ENCODE results near the gene PCDHGA1.

Gene PCDHGA1

GRCh38 chr5:141493500-141494422 lies 163.4 kb downstream of the PCDHGA1 start:
- no peak for DNase-seq

- no peak for DNase-seq
Observed at GRCh38 chr5:141494761-141495452, 164.6 kb downstream of the PCDHGA1 start.

DNA sequence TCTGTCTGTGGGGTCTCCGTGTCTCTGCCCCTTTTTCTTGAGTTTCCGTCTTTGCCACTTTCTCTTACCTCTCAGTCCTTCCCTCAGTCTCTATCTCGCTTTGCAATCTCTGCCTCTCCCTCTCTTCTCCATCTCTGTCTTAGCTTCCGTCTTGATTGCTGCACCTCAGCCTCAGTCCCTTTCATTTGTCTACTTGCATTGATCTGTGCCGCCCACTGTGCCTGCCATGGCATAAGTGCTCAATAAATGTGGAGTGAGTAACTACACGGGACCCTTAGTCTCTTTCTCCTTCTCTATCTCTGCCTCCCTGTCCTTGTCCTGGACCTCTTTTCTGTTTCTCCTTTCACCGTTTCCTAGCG lies 165.1 kb downstream of the PCDHGA1 start:
- DNase-seq = no peak

GRCh38 chr5:141496038-141496437 lies 165.7 kb downstream of the PCDHGA1 start:
- DNase-seq = no peak

- no peak for DNase-seq
Observed at GRCh38 chr5:141501761-141502160, 171.4 kb downstream of the PCDHGA1 start.

GRCh38 chr5:141503681-141504080 lies 173.4 kb downstream of the PCDHGA1 start:
- DNase-seq = no peak

DNA sequence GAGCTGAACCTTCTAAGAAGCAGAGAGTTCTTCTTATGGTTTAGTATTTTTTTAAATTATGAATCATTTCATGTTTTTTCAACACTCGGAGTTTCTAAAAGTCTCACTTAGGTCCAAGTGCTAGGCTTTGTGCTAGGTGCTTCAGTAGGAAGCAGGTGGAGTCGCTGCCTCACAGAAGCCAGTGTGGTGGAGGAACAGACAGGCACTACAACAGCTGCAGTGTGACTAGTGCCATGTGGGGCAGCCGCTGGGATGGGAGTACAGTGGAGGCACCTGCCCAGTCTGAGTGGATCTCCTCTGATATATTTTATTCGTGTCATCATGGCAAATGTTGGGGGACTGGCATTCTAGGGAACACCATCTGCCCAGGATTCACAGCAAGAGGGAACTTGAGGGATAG lies 173.9 kb downstream of the PCDHGA1 start:
- DNase-seq = no peak

DNA sequence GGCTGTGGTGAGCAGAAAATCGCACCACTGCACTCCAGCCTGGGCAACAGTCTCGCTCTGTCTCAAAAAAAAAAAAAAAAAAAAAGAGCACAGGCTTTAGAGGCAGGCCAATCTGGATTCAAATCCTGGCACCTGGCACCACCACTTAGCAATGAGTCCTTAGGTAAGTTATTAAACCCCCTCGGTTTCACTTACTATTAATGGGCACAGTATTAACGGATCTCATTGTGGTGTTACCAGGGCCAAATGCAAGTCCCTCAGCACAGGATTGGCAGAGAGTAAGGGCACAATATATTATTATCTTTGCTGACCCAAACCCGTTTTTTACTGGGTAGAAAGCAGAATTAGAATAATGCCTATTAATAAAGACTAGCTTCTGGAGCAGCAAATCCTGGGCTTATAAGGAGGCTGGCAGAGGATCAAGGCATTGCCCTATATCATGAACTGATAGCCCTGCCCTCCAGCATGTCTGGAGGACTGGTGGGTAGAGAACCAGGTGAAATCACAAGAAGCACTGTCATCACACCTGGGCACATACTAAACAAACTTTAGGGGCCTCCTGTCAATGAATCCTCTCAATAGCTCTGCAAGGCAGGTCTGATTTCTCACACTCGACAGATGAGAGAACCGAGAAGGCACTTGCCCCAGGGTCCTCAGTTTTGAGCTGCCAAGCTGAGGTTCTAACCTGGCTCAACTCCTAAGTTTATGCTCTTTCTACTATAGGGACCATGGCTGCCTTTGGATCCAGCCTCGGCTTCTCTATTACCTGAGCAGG lies 176.3 kb downstream of the PCDHGA1 start:
- no peak for DNase-seq

- no peak for DNase-seq
Observed at GRCh38 chr5:141507387-141508091, 177.2 kb downstream of the PCDHGA1 start.

DNA sequence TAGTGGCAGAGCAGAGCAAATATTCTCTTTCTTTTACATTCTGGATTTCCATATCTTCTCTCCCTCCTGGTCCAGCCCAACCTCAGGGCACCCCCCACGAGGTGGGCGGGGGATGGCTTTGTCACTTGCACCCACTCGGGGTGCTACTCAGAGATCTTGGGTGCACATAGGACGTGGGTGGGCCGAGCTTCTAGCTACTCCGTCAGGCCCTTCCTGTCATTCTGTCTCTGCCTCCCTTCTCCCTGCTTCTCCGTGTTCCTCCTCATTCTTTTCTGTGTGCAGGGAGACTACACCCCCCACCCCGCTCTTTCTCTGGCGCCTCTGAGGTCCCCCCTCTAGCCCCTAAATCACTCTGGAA lies 178.1 kb downstream of the PCDHGA1 start:
- DNase-seq = no peak

GRCh38 chr5:141508798-141509611 lies 178.7 kb downstream of the PCDHGA1 start:
- no peak for DNase-seq

GRCh38 chr5:141510160-141510559 lies 179.8 kb downstream of the PCDHGA1 start:
- DNase-seq = no peak

DNA sequence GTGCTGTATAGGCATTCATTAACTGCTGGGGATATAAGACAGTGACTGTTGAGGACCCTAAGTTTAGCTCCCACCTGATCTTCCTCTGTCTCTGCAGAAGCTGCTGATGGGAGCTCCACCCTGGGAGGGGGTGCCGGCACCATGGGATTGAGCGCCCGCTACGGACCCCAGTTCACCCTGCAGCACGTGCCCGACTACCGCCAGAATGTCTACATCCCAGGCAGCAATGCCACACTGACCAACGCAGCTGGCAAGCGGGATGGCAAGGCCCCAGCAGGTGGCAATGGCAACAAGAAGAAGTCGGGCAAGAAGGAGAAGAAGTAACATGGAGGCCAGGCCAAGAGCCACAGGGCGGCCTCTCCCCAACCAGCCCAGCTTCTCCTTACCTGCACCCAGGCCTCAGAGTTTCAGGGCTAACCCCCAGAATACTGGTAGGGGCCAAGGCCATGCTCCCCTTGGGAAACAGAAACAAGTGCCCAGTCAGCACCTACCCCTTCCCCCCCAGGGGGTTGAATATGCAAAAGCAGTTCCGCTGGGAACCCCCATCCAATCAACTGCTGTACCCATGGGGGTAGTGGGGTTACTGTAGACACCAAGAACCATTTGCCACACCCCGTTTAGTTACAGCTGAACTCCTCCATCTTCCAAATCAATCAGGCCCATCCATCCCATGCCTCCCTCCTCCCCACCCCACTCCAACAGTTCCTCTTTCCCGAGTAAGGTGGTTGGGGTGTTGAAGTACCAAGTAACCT lies 180.7 kb downstream of the PCDHGA1 start:
- DNase-seq = no peak

DNA sequence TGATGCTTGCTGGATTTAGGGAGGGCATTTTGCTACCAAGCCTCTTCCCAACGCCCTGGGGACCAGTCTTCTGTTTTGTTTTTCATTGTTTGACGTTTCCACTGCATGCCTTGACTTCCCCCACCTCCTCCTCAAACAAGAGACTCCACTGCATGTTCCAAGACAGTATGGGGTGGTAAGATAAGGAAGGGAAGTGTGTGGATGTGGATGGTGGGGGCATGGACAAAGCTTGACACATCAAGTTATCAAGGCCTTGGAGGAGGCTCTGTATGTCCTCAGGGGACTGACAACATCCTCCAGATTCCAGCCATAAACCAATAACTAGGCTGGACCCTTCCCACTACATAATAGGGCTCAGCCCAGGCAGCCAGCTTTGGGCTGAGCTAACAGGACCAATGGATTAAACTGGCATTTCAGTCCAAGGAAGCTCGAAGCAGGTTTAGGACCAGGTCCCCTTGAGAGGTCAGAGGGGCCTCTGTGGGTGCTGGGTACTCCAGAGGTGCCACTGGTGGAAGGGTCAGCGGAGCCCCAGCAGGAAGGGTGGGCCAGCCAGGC lies 181.5 kb downstream of the PCDHGA1 start:
- no peak for DNase-seq

DNA sequence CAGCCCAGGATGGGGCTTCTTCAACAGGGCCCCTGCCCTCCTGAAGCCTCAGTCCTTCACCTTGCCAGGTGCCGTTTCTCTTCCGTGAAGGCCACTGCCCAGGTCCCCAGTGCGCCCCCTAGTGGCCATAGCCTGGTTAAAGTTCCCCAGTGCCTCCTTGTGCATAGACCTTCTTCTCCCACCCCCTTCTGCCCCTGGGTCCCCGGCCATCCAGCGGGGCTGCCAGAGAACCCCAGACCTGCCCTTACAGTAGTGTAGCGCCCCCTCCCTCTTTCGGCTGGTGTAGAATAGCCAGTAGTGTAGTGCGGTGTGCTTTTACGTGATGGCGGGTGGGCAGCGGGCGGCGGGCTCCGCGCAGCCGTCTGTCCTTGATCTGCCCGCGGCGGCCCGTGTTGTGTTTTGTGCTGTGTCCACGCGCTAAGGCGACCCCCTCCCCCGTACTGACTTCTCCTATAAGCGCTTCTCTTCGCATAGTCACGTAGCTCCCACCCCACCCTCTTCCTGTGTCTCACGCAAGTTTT lies 182.1 kb downstream of the PCDHGA1 start:
- DNase-seq = peak; percentile 75

DNA sequence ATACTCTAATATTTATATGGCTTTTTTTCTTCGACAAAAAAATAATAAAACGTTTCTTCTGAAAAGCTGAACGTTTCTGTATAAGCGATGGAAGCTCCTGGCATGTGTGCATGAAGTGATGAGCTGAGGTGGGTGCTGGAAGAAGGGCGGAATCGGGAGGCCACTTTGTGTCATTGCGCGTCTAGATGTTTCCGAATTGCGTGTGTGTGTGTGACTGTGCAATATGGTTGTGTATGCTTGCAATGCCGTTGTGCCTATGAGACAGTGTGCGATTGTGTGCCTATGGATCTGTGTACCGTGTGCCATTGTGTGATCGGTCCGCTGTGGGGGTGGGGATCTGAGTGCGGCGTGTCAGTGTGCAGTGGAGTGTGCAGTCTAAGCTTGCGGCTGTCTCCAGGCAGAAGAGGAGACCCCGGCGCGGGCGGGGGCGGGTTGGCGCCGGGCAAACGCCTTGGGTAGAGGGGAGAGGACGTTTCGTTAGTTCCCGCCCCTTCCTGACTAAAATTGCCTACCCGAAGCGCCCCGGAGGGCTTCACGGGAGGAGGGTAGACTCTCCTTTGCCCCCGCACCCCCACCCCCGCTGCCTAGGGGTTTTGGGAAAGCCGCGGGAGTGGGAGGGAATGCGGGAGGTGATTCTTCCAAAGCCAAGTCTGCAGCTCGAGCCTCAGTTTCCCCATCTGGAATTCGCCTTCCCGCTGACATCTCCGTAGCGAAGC lies 182.8 kb downstream of the PCDHGA1 start:
- peak; percentile 15 for DNase-seq

DNA sequence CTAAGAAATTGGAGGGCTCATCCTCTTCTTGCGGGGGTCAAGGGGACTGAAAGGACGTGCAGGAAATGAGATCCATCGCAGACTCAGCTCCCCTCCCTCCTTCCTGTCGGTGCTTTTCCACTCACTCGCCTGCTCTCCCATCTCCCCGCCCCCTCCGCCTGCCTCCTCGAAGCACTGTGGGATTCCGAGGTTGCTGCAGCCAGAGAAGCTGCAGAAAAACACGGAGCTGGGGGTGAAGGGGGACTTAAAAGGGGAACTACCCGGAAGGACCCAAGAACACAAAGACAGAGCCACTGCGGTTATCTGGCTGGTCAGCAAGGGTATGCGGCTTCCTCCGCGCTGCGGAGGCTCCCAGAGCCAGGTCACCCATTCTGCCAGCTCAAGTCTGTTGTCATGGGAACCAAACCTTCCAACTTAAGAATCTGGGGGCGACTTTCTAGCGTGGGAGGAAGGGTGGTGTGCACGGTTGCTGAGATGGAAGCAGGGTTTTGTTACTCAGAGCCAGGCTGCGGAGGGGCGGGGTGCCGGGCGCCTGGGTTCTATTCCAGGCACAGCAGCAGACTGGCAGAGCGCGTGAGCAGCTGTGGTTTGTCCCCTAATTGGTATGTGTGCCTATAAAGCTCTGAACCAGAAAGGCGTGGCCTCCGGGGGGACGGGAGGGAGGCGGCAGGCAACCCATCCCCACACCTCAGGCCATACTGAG lies 183.5 kb downstream of the PCDHGA1 start:
- peak; percentile 42 for DNase-seq

DNA sequence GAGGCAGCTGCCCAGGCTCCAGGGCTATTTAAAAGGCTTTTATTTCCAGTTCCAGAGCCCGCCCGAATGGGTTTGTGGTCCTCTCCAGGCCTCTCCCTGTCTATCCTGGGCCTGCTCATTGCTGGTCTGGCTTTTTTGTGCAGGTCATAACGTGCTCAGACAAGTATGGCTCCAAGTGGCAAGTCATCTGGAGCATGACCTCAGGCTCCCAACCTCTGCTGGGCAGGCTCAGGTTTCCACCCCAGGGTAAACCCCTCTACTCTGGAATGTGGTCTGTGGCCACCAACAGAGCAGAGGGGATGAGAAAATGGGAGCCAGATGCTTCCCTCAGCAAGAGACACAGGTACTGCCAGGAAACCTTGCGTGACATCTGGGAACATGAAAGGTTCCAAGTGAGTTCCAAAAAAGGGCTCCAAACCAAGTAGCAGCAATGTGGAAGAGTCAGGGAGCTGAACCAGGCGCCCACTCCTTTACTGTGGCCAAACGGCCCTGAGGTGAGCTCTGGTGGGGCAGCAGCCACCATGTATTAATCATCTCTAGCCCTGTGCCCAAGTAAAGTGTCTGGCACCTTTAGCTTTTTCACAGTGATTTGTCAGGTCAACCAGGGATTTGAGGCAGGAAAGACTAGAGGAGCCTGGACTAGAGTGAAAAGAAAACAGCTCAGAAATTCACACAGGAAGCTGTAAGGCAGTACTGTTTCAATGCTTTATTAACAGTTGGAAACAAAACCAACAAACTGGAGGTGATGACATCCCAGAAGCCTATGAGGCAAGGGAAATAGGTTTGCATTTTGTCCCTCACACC lies 184.2 kb downstream of the PCDHGA1 start:
- DNase-seq = no peak

Measured in activated CD4-positive, alpha-beta T cell treated with anti-CD3 and anti-CD28 coated beads for 1 hour (primary cell).